WTC11 (cell line): ENCODE measurements around the gene INTS11. TPM values are rescaled to one million over a fixed set of nuclear protein-coding genes. Genes with fewer than 3 reads are reported as not detected.
A peak's percentile ranks its signal among the peaks of the same experiment; 100 is the strongest.

Experiments used
- ATAC-seq: fragments of 200-7000 bp; cut with Tn5 transposase; 2 replicates; pipeline ENCODE4 v1.10.0; 2021; ENCODE audit warnings: mild to moderate bottlenecking, moderate library complexity
- CTCF ChIA-PET: fragments of 300-600 bp; sonication (Branson Sonifier 250); formaldehyde crosslinking; loops from one replicate; lab custom pipeline; 2021; ENCODE audit warnings: antibody characterized with exemption; lab: Charles Lee
- POLR2A ChIA-PET: fragments of 350-600 bp; sonication (Branson Sonifier 250); formaldehyde crosslinking; loops from one replicate; lab custom pipeline; 2021; ENCODE audit warnings: antibody characterized with exemption; lab: Charles Lee
- DNase-seq: peaks from one replicate; pipeline ENCODE4 v3.0.0; 2021; ENCODE audit warnings: low spot score
- H3K27ac Mint-ChIP-seq: 2 replicates; pipeline ENCODE4 v1.8.0; 2021; ENCODE audit warnings: mixed read lengths
- H3K27me3 Mint-ChIP-seq: 2 replicates; pipeline ENCODE4 v1.8.0; 2021; ENCODE audit warnings: low read depth, mild to moderate bottlenecking, moderate library complexity, mixed read lengths
- H3K36me3 Mint-ChIP-seq: 2 replicates; pipeline ENCODE4 v1.8.0; 2021; ENCODE audit warnings: mixed read lengths
- H3K4me1 Mint-ChIP-seq: 2 replicates; pipeline ENCODE4 v1.8.0; 2022; ENCODE audit warnings: mixed read lengths
- H3K4me3 Mint-ChIP-seq: 2 replicates; pipeline ENCODE4 v1.8.0; 2021; ENCODE audit warnings: mild to moderate bottlenecking, moderate library complexity, mixed read lengths
- H3K9me3 Mint-ChIP-seq: 2 replicates; pipeline ENCODE4 v1.8.0; 2021; ENCODE audit warnings: mixed read lengths
- ATF1 ChIP-seq: sonication (generic); formaldehyde crosslinking; IDR thresholded peaks from 2 replicates; pipeline ENCODE4 v1.8.1; 2023; ENCODE audit warnings: mild to moderate bottlenecking, moderate library complexity, missing genetic modification reagents
- CREB1 ChIP-seq: sonication (generic); formaldehyde crosslinking; IDR thresholded peaks from 2 replicates; pipeline ENCODE4 v1.8.0; 2023; ENCODE audit warnings: mild to moderate bottlenecking, missing genetic modification reagents
- CREM ChIP-seq: sonication (generic); formaldehyde crosslinking; IDR thresholded peaks from 2 replicates; pipeline ENCODE4 v1.8.1; 2022; ENCODE audit warnings: mild to moderate bottlenecking, missing genetic modification reagents, moderate library complexity
- E2F1 ChIP-seq: sonication (generic); formaldehyde crosslinking; IDR thresholded peaks from 2 replicates; pipeline ENCODE4 v1.8.0; 2022; ENCODE audit warnings: mild to moderate bottlenecking, missing genetic modification reagents
- ERG ChIP-seq: fragments of 250-450 bp; sonication (Bioruptor Pico); IDR thresholded peaks from 2 replicates; pipeline ENCODE4 v1.8.0; 2021; ENCODE audit warnings: mild to moderate bottlenecking
- ESRRA ChIP-seq: sonication (generic); formaldehyde crosslinking; IDR thresholded peaks from 2 replicates; pipeline ENCODE4 v1.8.1; 2022; ENCODE audit warnings: mild to moderate bottlenecking, missing genetic modification reagents, borderline replicate concordance
- JUN ChIP-seq: sonication (generic); formaldehyde crosslinking; IDR thresholded peaks from 2 replicates; pipeline ENCODE4 v1.8.0; 2023; ENCODE audit warnings: mild to moderate bottlenecking, missing genetic modification reagents
- KAT7 ChIP-seq: sonication (generic); formaldehyde crosslinking; IDR thresholded peaks from 2 replicates; pipeline ENCODE4 v1.8.1; 2023; ENCODE audit warnings: missing genetic modification reagents, mild to moderate bottlenecking, borderline replicate concordance
- MYBL2 ChIP-seq: sonication (generic); formaldehyde crosslinking; IDR thresholded peaks from 2 replicates; pipeline ENCODE4 v1.8.1; 2023; ENCODE audit warnings: mild to moderate bottlenecking, moderate library complexity, missing genetic modification reagents
- NFYB ChIP-seq: sonication (generic); formaldehyde crosslinking; conservative IDR thresholded peaks from 2 replicates; pipeline ENCODE4 v1.8.0; 2022; ENCODE audit warnings: low read depth, missing genetic modification reagents
- NR3C1 ChIP-seq: sonication (generic); formaldehyde crosslinking; conservative IDR thresholded peaks from 2 replicates; pipeline ENCODE4 v1.8.1; 2023; ENCODE audit warnings: low read depth, mild to moderate bottlenecking, missing genetic modification reagents
- OVOL2 ChIP-seq: fragments of 250-450 bp; sonication (Bioruptor Pico); IDR thresholded peaks from 2 replicates; pipeline ENCODE4 v1.9.0; 2021; ENCODE audit warnings: mild to moderate bottlenecking, borderline replicate concordance
- PREB ChIP-seq: sonication (generic); formaldehyde crosslinking; IDR thresholded peaks from 2 replicates; pipeline ENCODE4 v1.8.1; 2022; ENCODE audit warnings: mild to moderate bottlenecking, missing genetic modification reagents, moderate library complexity, borderline replicate concordance
- SMAD4 ChIP-seq: sonication (generic); formaldehyde crosslinking; IDR thresholded peaks from 2 replicates; pipeline ENCODE4 v1.8.0; 2022; ENCODE audit warnings: mild to moderate bottlenecking, missing genetic modification reagents
- TEAD1 ChIP-seq: sonication (generic); formaldehyde crosslinking; IDR thresholded peaks from 2 replicates; pipeline ENCODE4 v1.8.0; 2022; ENCODE audit warnings: mild to moderate bottlenecking, missing genetic modification reagents
- TP53 ChIP-seq: sonication (generic); formaldehyde crosslinking; IDR thresholded peaks from 2 replicates; pipeline ENCODE4 v1.8.1; 2023; ENCODE audit warnings: mild to moderate bottlenecking, missing genetic modification reagents
- ZBTB21 ChIP-seq: sonication (generic); formaldehyde crosslinking; IDR thresholded peaks from 2 replicates; pipeline ENCODE4 v1.8.1; 2023; ENCODE audit warnings: mild to moderate bottlenecking, missing genetic modification reagents, borderline replicate concordance
- ZNF121 ChIP-seq: sonication (generic); formaldehyde crosslinking; IDR thresholded peaks from 2 replicates; pipeline ENCODE4 v1.8.0; 2023; ENCODE audit warnings: missing genetic modification reagents
- ZNF138 ChIP-seq: sonication (generic); formaldehyde crosslinking; conservative IDR thresholded peaks from 2 replicates; pipeline ENCODE4 v1.8.1; 2022; ENCODE audit warnings: mild to moderate bottlenecking, moderate library complexity, missing genetic modification reagents
- ZNF317 ChIP-seq: sonication (generic); formaldehyde crosslinking; IDR thresholded peaks from 2 replicates; pipeline ENCODE4 v1.8.1; 2023; ENCODE audit warnings: low read depth, mild to moderate bottlenecking, moderate library complexity, missing genetic modification reagents, borderline replicate concordance
- ZNF512 ChIP-seq: sonication (generic); formaldehyde crosslinking; IDR thresholded peaks from 2 replicates; pipeline ENCODE4 v1.8.1; 2022; ENCODE audit warnings: missing genetic modification reagents, borderline replicate concordance
- ZNF671 ChIP-seq: fragments of 250-450 bp; sonication (Bioruptor Pico); IDR thresholded peaks from 2 replicates; pipeline ENCODE4 v1.8.0; 2021; ENCODE audit warnings: mild to moderate bottlenecking
- total RNA-seq: library from RNA; stranded (reverse); gene quantifications from 3 replicates; pipeline ENCODE4 v1.2.3, GENCODE V29; 2021
- TF ChIP-seq, protein P1 (sequence below): sonication (generic); formaldehyde crosslinking; IDR thresholded peaks from 2 replicates; pipeline ENCODE4 v1.8.1; 2023; ENCODE audit warnings: mild to moderate bottlenecking, missing genetic modification reagents, borderline replicate concordance
- TF ChIP-seq, protein P2 (sequence below): fragments of 250-450 bp; sonication (Bioruptor Pico); IDR thresholded peaks from 2 replicates; pipeline ENCODE4 v2.1.2; 2022; ENCODE audit warnings: mild to moderate bottlenecking, moderate library complexity

The INTS11 gene
- total RNA-seq, 1 experiment from 2014 or later: 170 TPM

GRCh38 chr1:1364266-1364665, 39.8 kb upstream of the INTS11 start:
- H3K27ac Mint-ChIP-seq: no peak overlapping the region
- H3K27me3 Mint-ChIP-seq: peaks cover 36% of the 10 kb centered on the region
- DNase-seq (no peak), ATAC-seq (peak; percentile 33)
- H3K9me3 Mint-ChIP-seq: no peaks in the 10 kb centered on the region
- TF ChIP-seq MYBL2 (no peak), PREB (CRISPR knock-in tag) (no peak), TEAD1 (CRISPR knock-in tag) (no peak), ZNF121 (CRISPR knock-in tag) (no peak), OVOL2 (CRISPR knock-in tag) (no peak), NR3C1 (CRISPR knock-in tag) (no peak), JUN (CRISPR knock-in tag) (no peak), CREB1 (CRISPR knock-in tag) (no peak), SMAD4 (CRISPR knock-in tag) (no peak), NFYB (CRISPR knock-in tag) (no peak), ATF1 (CRISPR knock-in tag) (no peak)
- TF ChIP-seq, protein P1, sequence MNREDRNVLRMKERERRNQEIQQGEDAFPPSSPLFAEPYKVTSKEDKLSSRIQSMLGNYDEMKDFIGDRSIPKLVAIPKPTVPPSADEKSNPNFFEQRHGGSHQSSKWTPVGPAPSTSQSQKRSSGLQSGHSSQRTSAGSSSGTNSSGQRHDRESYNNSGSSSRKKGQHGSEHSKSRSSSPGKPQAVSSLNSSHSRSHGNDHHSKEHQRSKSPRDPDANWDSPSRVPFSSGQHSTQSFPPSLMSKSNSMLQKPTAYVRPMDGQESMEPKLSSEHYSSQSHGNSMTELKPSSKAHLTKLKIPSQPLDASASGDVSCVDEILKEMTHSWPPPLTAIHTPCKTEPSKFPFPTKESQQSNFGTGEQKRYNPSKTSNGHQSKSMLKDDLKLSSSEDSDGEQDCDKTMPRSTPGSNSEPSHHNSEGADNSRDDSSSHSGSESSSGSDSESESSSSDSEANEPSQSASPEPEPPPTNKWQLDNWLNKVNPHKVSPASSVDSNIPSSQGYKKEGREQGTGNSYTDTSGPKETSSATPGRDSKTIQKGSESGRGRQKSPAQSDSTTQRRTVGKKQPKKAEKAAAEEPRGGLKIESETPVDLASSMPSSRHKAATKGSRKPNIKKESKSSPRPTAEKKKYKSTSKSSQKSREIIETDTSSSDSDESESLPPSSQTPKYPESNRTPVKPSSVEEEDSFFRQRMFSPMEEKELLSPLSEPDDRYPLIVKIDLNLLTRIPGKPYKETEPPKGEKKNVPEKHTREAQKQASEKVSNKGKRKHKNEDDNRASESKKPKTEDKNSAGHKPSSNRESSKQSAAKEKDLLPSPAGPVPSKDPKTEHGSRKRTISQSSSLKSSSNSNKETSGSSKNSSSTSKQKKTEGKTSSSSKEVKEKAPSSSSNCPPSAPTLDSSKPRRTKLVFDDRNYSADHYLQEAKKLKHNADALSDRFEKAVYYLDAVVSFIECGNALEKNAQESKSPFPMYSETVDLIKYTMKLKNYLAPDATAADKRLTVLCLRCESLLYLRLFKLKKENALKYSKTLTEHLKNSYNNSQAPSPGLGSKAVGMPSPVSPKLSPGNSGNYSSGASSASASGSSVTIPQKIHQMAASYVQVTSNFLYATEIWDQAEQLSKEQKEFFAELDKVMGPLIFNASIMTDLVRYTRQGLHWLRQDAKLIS: no peak
- TF ChIP-seq, protein P2, sequence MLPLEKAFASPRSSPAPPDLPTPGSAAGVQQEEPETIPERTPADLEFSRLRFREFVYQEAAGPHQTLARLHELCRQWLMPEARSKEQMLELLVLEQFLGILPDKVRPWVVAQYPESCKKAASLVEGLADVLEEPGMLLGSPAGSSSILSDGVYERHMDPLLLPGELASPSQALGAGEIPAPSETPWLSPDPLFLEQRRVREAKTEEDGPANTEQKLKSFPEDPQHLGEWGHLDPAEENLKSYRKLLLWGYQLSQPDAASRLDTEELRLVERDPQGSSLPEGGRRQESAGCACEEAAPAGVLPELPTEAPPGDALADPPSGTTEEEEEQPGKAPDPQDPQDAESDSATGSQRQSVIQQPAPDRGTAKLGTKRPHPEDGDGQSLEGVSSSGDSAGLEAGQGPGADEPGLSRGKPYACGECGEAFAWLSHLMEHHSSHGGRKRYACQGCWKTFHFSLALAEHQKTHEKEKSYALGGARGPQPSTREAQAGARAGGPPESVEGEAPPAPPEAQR (CRISPR knock-in tag): no peak
- peaks cover 14% of the 10 kb centered on the region for H3K4me1 Mint-ChIP-seq
- no peak overlapping the region for H3K4me3 Mint-ChIP-seq
- H3K36me3 Mint-ChIP-seq: no peaks in the 10 kb centered on the region
- POLR2A ChIA-PET: no interaction called here
- CTCF ChIA-PET: no interaction called here

DNA sequence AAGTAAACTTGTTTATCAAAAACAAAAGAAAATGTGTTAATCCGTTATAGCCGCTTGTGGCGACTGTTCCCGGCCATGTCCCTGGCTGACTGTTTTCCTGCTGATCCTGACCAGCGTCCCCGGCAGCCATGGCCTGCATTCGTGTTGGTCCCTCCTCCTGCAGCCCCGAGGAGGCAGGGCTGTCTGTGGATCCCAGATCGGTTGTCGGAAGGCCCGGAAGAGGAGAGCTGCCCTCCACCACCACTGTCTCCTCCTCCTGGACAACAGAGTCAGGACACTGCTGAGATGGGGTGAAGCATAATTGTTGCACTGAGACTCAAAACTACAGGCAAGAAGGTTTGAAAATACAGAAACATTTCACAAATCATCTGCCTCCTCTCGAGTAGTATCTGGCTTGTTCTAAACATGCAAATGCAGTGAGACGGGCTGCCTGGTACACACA, 37.5 kb upstream of the INTS11 start:
- DNase-seq (peak; percentile 45), ATAC-seq (peak; percentile 41)
- Mint-ChIP-seq H3K9me3 (no peaks in the 10 kb centered on the region), H3K27ac (peak overlapping the region; percentile 65; the same call in 1 of the 2 replicates), H3K36me3 (no peaks in the 10 kb centered on the region), H3K27me3 (peaks cover 30% of the 10 kb centered on the region), H3K4me3 (no peak overlapping the region), H3K4me1 (peaks cover 21% of the 10 kb centered on the region)
- POLR2A ChIA-PET: interaction anchor here (0.6 kb wide), 1 partner anchor 62 kb away, joined by 4 read pairs; no protein-coding TSS in a partner anchor
- CTCF ChIA-PET: interaction anchor here (0.6 to 2.0 kb wide), 4 partner anchors 10 to 457 kb away, joined by 3 to 5 read pairs (median 5); no protein-coding TSS in a partner anchor
- TF ChIP-seq CREM (CRISPR knock-in tag): no peak
- no peak for TF ChIP-seq E2F1 (CRISPR knock-in tag)
- no peak for TF ChIP-seq ZBTB21 (CRISPR knock-in tag)
- TF ChIP-seq ERG (CRISPR knock-in tag): no peak
- TF ChIP-seq NR3C1 (CRISPR knock-in tag): no peak
- TF ChIP-seq ZNF138 (CRISPR knock-in tag): no peak
- TF ChIP-seq ZNF317: no peak
- no peak for TF ChIP-seq ZNF671 (CRISPR knock-in tag)
- no peak for TF ChIP-seq KAT7 (CRISPR knock-in tag)
- TF ChIP-seq ESRRA: no peak
- no peak for TF ChIP-seq TP53 (CRISPR knock-in tag)
- no peak for TF ChIP-seq ZNF512 (CRISPR knock-in tag)
